Fibroblast of skin of right quadriceps (primary cell): Measurements from ENCODE around the gene CLIP2.
A peak's percentile ranks its signal among the peaks of the same experiment; 100 is the strongest.

Experiments
- DNase-seq: peaks from one replicate; pipeline ENCODE4 v3.0.0-alpha.2; 2013

The CLIP2 gene

DNA sequence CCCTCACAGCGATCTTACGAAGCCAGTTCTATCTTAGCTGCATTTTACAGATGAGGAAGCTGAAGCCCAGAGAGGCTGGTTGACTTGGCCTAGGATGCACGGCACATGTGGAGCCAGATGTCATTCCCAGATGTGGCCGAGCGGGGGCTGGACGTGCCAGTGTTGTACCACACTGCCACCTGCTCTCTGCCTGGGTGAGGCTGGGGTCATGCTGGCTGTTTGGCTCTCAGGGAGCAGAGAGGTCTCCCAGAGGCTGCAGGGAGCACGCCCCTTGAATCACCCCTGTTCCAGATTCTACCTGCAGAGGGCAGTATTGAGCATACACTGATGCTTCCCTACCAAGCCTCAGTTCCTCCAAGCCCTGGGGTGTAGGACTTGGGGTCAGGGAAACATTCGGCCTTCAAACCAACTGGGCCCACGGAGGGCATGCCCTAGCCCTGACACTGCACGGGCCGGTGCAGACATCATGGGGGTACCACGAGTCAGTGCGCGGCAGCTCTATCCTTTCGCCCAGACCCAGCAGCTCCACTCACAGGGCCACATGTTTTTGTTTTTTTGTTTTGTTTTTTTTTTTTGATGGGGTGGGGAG, 160.7 kb downstream of the CLIP2 start:
- DNase-seq, result peak; percentile 41

DNA sequence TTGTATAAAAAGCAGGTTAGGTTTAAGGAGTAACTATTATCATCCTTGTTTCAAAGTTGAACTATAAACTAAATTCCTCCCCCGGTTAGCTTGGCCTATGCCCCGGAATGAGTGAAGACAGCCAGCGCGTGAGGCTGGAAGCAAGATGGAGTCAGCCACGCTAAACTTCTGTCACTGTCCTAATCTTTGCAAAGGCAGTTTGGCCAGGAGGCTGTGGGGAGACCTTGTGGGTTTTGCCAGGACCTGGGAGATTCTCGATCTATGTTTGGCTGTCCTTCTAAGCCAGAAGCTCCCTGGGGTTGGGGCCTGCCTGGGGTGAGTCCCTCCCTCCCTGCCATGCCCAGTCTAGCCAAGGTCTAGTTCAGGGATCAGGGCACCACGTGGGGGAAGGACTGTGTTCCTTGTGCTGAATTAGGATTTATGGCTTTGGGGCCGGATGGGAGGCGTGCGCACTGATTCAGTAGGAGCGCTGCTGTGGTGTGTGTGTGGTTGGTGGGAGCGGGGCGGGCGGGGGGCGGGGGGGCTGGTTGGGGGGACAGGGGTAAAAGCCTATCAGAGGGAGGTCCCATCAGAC, 163.6 kb downstream of the CLIP2 start:
- peak; percentile 64 for DNase-seq

DNA sequence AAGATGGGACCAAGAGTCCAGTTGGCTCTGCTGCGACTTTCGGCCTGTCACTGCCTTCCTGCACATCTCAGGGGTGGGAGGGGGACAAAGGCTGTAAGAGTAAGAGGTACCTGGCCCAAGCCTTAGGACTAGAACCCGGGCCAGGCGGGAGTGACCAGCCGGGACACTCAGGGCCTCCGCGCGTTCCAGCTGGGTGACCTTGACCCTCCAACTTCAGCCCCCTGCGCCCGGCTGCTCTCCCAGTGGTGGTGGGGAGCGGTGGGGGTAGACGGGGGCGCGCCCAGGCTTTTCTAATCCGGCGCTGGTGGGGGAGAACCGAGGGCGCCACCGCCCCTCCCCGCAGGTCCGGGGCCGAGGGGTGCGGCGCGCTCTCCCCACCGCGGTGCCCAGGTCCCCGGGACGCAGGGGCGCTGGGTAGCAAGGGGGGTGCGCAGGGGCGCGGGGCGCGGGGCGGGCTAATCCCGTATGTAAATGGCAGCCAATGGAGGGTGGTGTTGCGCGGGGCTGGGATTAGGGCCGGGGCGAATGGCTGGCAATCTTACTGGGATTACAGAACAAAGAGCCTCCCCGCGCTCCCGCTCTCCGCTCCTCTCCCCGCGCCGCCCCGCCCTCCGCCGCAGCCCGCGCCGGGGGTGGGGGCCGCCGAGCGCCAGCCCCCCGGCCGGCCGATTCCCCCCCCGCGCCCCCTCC, 164.3 kb downstream of the CLIP2 start, which contains the start of gene GTF2IRD1:
GTF2IRD1 (plus strand) TSS at position 585 of the 690 bp plus-strand sequence. CDS start 54,175 bp downstream, outside the sequence.
- peak; percentile 82 for DNase-seq

DNA sequence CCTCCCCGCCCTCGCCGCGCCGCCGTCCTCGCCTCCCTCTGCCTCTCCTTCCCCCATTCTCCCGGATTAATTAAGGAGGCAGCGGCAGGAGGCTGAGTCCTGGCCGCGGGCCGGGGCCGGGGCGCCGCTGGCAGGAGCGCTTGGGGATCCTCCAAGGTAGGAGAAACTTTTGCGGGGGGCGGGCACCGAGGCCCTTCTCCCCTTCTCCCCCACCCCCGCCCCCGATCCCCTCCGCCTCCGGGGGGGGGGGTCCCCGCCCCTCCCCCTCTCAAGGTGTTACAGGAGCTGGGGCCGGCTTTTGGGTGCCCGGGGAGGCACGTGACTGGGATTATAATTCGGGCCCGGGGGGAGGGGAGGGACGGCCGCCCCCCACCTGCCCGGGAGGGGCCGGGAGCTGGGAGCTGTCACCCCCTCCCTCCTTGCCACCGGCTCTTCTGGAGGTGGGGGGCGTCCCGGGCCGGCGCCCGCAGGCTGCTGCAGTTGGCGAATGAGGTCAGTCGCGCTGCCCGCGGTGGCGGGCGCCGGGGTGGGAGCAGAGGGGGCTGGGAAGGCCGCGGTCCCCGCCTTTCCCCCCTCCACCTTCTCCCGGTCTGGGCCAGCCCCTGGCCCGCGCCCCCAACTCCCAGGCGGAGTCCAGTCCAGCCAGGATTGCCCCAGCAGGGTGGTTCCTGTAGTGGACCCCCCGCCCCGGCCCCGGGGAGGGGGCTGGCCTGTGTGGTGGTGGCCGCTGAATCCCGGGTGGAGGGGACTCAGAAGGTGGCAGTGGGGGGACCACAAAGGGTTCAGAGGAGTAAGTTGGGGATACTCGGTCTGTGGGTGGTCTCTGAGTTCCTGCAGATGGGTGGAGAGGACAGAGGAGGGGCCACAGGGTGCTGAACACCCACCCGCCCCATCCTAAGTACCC, 165.1 kb downstream of the CLIP2 start:
- no peak for DNase-seq

DNA sequence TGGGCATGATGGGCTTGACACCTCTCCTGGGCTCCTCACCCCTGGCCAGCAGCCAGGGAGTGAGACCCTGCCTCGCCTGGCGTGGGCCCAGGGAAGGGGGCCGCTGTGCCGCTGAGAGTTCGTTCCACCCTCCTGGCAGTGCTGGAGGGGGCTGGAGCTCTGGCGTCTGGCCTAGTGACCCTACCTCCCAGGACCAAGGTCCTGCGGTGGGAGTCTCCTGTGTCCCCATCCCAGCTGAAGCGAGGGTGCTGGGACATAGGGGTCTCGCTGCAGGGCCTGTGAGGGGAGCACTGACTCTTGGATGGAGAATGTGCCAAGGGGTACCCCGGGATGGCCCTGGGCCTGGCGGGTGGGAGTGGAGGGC, 165.7 kb downstream of the CLIP2 start:
- no peak for DNase-seq

DNA sequence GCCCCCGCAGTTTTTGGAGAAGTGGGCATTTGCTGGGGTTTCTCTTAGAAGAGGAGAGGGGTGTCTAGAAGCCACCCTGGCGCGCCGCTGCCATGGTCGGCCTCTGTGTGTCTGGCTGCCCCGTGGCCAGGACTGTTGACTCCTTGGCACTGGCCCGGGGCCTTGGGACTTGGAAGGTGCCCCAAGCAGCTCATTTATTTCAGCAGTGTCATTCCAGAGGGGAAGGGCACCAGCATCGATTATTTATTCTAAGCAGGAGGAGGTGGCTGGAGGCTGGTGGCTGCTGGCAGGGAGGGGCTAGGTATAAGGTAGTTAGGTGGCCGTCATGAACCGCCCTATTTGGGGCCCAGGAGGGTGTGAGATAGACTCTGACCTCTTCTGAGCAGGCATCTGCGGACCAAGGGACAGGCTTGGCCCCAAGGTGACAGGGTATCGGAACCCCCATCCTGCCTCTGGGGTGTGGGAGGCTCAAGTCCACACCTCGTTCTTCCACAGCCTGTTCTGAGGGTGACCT, 166.1 kb downstream of the CLIP2 start:
- DNase-seq, result no peak
